MM.1S (cell line): ENCODE results near the gene SASS6.

Experiments
- CTCF ChIP-seq: fragments of 300-600 bp; sonication (generic); IDR thresholded peaks from 2 replicates; pipeline ENCODE4 v1.5.1; 2016; ENCODE audit warnings: antibody characterized with exemption, low read length, mixed read lengths
- EZH2 ChIP-seq: fragments of 300-600 bp; sonication (generic); optimal IDR thresholded peaks from 2 replicates; pipeline ENCODE3; 2017; ENCODE audit warnings: low read depth, mild to moderate bottlenecking, antibody characterized with exemption, low read length, mixed read lengths

DNA sequence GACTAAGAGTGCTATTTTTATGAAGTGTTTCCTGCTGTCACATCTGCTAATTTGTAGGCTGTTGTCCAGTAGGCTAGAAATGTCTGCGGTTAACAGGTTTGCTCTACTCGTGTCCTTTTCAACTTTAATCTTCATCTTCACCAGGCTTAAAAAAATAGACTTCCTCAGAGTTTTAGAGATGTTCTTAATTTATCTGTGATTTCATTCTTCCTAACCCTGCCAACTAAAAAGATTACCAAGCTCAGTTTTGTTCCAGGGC is 66.8 kb downstream of the SASS6 start:
- no peak for TF ChIP-seq CTCF
- no peak for TF ChIP-seq EZH2
